NT2/D1 (cell line): Measurements from ENCODE around the gene ITGB4.

Experiments
- SUZ12 ChIP-seq: IDR thresholded peaks from 2 replicates; pipeline ENCODE4 v1.6.1; 2011; ENCODE audit not compliant: insufficient read length, insufficient read depth; ENCODE audit errors: extremely low read depth
- YY1 ChIP-seq: IDR thresholded peaks from 2 replicates; pipeline ENCODE4 v1.6.1; 2011; ENCODE audit not compliant: insufficient read length, insufficient read depth
- ZNF274 ChIP-seq: IDR thresholded peaks from 2 replicates; pipeline ENCODE4 v1.6.1; 2011; ENCODE audit warnings: mild to moderate bottlenecking, low read depth, low read length

GRCh38 chr17:75799402-75799801, 78.1 kb downstream of the ITGB4 start:
- TF ChIP-seq YY1: no peak
- TF ChIP-seq ZNF274: no peak
- no peak for TF ChIP-seq SUZ12
